Measurements from ENCODE around the gene RSPO4.

- TF ChIP-seq, protein P1, sequence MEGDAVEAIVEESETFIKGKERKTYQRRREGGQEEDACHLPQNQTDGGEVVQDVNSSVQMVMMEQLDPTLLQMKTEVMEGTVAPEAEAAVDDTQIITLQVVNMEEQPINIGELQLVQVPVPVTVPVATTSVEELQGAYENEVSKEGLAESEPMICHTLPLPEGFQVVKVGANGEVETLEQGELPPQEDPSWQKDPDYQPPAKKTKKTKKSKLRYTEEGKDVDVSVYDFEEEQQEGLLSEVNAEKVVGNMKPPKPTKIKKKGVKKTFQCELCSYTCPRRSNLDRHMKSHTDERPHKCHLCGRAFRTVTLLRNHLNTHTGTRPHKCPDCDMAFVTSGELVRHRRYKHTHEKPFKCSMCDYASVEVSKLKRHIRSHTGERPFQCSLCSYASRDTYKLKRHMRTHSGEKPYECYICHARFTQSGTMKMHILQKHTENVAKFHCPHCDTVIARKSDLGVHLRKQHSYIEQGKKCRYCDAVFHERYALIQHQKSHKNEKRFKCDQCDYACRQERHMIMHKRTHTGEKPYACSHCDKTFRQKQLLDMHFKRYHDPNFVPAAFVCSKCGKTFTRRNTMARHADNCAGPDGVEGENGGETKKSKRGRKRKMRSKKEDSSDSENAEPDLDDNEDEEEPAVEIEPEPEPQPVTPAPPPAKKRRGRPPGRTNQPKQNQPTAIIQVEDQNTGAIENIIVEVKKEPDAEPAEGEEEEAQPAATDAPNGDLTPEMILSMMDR (IDR thresholded peaks at IDR 0.05 in 4 of 5, conservative IDR thresholded peaks at IDR 0.05 in 1 of 5): no peak
- TF ChIP-seq POLR2A (IDR thresholded peaks at IDR 0.05): no peak
Measured at GRCh38 chr20:971346-971745, 30.8 kb downstream of the RSPO4 start.
